ENCODE data around the gene WFDC8.

DNA sequence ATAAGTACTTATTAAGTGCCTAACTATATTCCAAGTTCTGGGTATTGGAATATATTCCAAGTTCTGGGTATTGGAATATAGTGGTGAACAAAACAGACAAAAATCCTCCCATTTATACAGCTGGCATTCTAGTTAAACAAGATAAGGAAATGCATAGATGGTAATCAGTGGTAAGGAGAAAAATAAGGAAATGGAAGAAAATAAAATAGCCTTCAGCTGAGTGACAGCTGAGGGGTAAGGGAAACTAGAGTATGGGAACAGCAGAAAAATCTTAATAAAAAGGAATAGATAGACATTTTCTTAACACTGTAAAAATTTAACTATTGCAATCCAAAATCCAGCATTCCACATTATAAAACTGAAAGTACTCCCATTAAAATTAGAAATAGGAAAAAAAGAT, 33.2 kb upstream of the WFDC8 start:
- TF ChIP-seq, protein P1, sequence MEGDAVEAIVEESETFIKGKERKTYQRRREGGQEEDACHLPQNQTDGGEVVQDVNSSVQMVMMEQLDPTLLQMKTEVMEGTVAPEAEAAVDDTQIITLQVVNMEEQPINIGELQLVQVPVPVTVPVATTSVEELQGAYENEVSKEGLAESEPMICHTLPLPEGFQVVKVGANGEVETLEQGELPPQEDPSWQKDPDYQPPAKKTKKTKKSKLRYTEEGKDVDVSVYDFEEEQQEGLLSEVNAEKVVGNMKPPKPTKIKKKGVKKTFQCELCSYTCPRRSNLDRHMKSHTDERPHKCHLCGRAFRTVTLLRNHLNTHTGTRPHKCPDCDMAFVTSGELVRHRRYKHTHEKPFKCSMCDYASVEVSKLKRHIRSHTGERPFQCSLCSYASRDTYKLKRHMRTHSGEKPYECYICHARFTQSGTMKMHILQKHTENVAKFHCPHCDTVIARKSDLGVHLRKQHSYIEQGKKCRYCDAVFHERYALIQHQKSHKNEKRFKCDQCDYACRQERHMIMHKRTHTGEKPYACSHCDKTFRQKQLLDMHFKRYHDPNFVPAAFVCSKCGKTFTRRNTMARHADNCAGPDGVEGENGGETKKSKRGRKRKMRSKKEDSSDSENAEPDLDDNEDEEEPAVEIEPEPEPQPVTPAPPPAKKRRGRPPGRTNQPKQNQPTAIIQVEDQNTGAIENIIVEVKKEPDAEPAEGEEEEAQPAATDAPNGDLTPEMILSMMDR (conservative IDR thresholded peaks at IDR 0.05; ENCODE audit: low read depth, low read length): no peak
- TF ChIP-seq EZH2 (IDR thresholded peaks at IDR 0.05; ENCODE audit: borderline replicate concordance, low read depth, low read length, poor library complexity, severe bottlenecking): no peak
